ENCODE results near the gene BRCA1.
A peak's percentile ranks its signal among the peaks of the same experiment; 100 is the strongest.

The BRCA1 gene

DNA sequence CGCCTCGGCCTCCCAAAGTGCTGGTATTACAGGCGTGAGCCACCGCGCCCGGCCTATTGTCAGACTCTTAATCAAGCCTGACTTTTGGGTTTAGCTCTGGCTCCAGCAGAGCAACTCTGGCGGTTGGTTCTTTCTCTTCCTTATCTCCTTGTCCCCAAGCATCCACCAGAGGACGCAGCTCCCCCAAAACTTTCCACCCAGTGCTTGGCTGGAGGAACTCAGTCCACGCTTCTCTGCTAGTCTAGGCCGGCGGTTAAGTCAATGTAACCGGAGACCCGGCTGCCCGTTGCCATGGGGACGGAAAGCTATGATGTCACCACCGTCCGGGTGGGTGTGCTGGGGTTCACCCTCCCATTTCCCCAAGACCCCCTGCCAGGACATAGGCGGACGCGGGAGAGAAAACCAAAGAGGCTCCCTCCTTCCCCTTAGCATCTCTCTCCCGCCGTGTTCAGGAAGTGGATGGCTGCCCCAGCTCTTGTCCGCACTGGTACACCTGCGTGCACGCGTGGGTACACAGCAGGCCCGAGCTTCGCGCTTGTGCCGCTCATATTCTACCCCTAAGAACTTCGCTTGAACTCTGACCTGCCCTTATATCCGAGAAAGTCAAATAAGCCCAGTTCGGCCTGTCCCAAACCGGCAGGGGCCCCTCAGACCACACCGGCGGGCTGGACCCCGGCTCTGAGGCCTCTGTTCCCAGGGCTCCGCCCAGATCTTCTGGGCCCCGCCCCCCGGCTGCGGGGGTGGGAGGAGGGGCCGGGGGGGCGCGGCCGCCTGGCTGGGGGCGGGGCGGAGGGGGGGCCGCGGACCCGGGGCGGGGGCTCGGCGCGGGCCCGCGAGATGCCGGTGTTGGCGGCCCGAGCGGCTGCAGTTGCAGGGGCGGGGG, 100.5 kb downstream of the BRCA1 start, which contains the start of gene RND2:
Gene RND2 (plus strand): TSS at position 825 of the 883 bp plus-strand sequence. CDS start 117 bp downstream, outside the sequence.
- DNase-seq, result peak; percentile 91

- peak; percentile 90 for DNase-seq
Measured at GRCh38 chr17:43021741-43022512, 103.2 kb downstream of the BRCA1 start, which contains the start of gene VAT1. VAT1 (minus strand) TSS chr17:43022385; CDS start chr17:43022322, 63 bp downstream.

GRCh38 chr17:43020789-43021740, 104.1 kb downstream of the BRCA1 start:
- DNase-seq, result no peak

- DNase-seq, result no peak
Measured at GRCh38 chr17:43020030-43020621, 105.0 kb downstream of the BRCA1 start.

GRCh38 chr17:43019418-43019817, 105.7 kb downstream of the BRCA1 start:
- no peak for DNase-seq

DNA sequence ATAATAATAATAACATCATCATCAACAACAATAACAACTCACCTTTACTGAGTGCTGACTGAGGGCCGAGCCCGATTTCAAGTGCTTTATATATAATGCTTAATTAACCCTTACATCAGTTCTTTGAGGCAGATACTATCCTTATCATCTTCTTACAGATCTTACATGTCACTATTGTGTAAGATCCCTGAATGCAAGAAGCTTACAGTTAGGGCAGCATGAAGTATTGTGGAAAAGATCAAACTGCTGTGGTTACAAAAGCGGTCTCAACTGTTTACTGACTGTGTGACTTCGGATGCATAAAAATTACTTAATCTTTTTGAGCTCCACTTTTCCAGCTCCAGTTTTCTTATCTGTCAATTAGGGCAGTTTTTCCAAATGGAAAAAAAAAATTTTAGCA, 106.2 kb downstream of the BRCA1 start:
- no peak for DNase-seq

GRCh38 chr17:43018008-43018853, 106.9 kb downstream of the BRCA1 start:
- DNase-seq, result no peak

- DNase-seq, result no peak
Measured at GRCh38 chr17:43016216-43016615, 108.9 kb downstream of the BRCA1 start.

DNA sequence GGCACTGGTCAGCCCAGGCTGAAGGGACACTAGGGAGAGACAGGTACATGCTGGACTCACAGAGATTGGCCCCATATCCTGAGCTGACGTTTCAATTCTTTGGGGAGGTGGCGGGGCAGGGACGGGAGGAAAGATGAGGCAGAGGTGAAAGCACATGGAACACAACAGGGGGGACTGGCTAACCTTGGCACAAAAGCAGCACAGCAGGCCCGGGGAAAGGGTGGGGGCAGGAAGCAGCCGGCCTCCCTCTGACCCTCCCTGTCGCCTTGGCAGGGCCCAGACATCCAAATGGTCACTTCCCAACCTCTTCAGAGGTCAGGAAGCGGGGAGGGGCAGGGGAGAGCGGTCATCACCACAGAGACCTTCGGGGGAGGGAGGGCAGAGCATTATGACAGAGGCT, 109.6 kb downstream of the BRCA1 start:
- DNase-seq, result no peak

DNA sequence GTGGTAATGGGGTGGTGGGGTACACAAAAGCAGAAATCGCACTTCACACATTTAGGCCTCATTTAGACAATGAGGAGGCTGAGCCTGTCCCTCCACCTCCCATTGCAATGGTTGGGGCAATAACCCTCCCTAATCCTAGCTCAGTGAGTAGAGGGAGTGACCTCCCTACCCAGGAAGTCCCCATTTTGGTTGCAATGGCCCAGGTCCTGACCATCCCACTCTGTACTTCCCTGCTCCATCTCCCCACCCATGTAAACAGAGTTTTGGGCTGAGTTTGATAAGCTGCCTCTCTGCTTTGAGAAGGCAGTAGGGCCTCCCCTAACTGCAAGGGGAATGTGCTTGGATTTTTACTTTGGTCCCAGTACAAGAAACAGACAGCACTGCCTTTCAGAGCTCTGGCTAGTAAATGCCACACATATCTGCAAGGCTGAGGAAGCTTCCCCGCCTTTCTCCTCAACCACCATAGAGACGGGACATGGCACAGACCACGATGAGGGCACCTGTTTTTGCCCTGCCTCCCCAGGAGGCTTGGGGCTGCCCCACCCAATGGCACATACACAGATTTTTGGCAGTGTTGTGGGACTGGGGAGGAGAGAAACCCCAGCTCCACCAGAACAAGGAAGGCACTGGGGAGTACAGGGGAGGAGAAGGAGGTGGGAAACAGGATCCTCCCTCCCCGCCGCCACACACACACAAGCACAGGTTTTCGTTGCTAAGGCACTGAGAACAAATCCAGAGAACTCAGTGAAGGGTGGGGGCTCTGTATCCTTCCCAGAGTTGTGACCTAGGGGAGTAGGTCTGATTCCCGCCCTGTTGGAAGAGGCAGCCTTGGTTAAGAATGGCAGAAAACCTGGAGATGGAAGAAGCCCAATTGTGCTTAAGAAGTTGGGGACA, 110.3 kb downstream of the BRCA1 start:
- no peak for DNase-seq

DNA sequence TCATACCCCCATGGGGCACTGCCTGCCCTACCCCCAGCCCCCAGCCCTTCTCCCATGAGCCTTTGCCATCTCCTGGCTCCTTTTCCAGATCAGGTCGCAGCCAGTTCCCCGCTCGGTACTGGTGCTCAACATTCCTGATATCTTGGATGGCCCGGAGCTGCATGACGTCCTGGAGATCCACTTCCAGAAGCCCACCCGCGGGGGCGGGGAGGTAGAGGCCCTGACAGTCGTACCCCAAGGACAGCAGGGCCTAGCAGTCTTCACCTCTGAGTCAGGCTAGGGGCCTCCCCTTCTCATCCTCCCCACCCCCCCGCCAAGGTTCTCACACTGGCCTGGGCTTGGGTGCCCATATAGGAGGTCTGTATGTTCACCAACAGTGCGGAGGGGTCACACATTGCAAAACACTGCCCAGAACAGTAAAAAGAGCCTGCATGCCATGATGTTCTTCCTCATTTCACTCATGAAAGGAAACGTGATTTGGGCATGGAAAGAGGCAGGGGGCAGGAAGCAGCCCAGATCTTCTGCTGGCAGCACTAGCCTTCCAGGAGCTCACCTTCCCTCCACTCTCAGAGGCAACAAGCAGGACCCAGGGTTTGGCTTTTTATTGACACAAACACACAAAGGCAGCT, 111.0 kb downstream of the BRCA1 start:
- no peak for DNase-seq

- DNase-seq, result no peak
Measured at GRCh38 chr17:43013296-43013695, 111.9 kb downstream of the BRCA1 start.

DNA sequence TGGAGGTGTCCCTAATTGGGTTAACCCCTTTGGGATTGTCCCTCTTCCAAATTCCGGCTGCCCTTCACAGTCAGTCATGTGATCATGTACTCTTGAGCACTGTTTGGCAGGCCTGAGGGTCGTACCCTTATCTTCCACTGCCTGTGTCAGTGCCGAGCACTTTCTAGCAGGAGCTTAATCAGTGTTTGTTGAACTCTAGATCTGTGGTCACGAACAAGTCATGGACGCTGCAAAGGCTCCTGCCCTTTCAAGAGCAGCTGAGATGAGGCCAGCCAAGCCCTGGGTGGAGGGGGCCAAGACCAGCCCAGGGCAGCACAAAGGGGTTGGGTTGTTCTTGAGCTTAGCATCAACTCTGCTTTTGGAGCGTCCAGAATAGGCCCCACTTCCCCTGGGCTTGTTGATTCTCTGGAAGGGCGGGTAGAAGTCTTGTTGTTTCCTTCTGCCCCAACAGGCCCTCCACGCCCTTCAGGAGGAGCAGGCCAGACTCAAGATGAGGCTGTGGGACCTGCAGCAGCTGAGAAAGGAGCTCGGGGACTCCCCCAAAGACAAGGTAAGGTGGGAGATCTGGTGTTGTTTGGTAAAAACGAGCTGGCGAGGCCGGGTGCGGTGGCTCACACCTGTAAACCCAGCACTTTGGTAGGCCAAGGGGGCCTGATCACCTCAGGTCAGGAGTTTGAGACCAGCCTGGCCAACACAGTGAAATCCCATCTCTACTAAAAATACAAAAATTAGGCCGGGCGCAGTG, 113.3 kb downstream of the BRCA1 start:
- no peak for DNase-seq

GRCh38 chr17:43010667-43011308, 114.4 kb downstream of the BRCA1 start:
- no peak for DNase-seq

DNA sequence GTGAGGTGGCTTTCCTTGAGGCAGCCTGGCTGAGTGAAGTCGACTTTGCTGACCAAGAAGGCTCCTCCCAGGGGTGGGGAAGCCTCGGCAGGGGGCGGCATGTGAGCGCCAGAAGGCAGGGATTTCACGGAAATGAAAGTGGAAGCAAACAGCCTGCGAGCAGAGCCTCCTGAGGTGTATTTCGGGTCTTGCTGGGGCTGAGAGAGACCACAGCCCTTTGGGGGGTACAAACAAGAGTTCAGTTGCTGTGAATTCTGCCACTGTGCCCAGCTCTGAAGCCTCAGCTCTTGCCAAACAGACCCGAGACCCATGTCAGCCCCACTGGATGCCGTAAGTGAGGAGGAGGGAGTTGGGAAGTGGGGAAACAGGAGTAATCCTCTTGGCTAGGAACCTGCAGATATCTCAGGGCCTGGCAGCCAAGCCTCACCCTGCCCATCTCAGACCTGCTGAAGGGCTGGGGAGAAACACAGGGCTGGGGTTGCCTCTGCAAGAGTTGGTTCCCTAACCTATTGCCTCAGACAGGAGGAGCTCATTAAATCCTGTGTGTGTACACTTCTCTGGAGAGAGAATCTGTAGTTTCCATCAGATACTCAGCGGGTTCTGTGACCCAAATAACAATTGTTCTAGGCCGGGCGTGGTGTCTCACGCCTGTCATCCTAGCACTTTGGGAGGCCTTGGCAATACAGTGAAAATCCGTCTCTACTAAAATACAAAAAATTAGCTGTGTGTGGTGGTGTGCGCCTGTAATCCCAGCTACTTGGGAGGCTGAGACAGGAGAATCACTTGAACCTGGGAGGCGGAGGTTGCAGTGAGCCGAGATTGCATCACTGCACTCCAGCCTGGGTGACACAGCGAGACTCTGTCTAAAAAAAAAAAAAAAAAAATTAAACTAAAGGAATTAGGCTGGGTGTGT, 118.3 kb downstream of the BRCA1 start, which contains the start of gene IFI35:
Gene IFI35 (plus strand): TSS at position 146 of the 913 bp plus-strand sequence. CDS start 164 bp downstream, at position 310.
- DNase-seq, result peak; percentile 95

GRCh38 chr17:43003542-43004172, 121.5 kb downstream of the BRCA1 start:
- no peak for DNase-seq
